Right lobe of liver (tissue), 4 donors: ENCODE results near the gene ZSCAN29.

Source experiments
- POLR2A ChIP-seq: fragments of 450-650 bp; IDR thresholded peaks from one replicate; pipeline ENCODE4 v1.6.1; 2017; ENCODE audit warnings: antibody characterized with exemption, mild to moderate bottlenecking
- TF ChIP-seq, protein P1 (sequence below), 4 donors: fragments of 200-600 bp in 3 of 4; fragments of 450-650 bp in 1 of 4; IDR thresholded peaks; one replicate each; pipeline versions ENCODE4 v1.5.1 to v1.8.0; 2016 to 2022; ENCODE audit warnings: antibody characterized with exemption in 4 of 4, mild to moderate bottlenecking in 2 of 4
- donor health status: DM: no; HTN: no; CAD: no.
- donor health status: DM: no; HTN: no; CAD: no.
- donor health status: DM: no; HTN: yes; CAD: no.

DNA sequence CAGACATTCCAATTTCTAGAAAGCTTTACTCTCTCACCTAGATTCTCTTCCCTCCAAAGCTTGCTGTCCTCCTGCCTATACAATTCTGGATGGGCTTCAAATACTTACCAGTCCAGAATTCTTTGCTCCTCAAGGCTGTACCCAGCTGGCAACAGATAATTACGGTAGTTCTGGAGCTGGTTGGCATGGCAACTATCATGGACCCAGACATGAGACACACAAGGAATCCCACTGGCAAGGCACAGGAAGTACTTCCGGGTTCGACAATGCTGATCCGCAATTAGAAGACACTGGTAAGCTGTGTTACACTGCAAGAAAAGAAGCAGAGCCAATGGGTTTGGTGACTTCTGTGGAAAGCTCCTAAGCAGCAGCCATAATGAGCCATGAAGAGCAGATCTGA, 37.9 kb upstream of the ZSCAN29 start:
- TF ChIP-seq, protein P1, sequence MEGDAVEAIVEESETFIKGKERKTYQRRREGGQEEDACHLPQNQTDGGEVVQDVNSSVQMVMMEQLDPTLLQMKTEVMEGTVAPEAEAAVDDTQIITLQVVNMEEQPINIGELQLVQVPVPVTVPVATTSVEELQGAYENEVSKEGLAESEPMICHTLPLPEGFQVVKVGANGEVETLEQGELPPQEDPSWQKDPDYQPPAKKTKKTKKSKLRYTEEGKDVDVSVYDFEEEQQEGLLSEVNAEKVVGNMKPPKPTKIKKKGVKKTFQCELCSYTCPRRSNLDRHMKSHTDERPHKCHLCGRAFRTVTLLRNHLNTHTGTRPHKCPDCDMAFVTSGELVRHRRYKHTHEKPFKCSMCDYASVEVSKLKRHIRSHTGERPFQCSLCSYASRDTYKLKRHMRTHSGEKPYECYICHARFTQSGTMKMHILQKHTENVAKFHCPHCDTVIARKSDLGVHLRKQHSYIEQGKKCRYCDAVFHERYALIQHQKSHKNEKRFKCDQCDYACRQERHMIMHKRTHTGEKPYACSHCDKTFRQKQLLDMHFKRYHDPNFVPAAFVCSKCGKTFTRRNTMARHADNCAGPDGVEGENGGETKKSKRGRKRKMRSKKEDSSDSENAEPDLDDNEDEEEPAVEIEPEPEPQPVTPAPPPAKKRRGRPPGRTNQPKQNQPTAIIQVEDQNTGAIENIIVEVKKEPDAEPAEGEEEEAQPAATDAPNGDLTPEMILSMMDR (IDR thresholded peaks at IDR 0.05) = no peak
- no peak for TF ChIP-seq POLR2A
